HCT116 (cell line): ENCODE results near the gene HCN2. TPM values are rescaled to one million over a fixed set of nuclear protein-coding genes. Genes with fewer than 3 reads are reported as not detected.
A peak's percentile ranks its signal among the peaks of the same experiment; 100 is the strongest.

Source experiments
- ATAC-seq: fragments of 200-7000 bp; cut with Tn5 transposase; 2 replicates; pipeline ENCODE4 v1.9.1; 2020; ENCODE audit warnings: mild to moderate bottlenecking, moderate library complexity
- BruUV-seq: library from RNA; stranded (reverse); fragments of 400-500 nt; replicated peaks from 2 replicates; lab custom pipeline; 2021; lab: Mats Ljungman, UMichigan
- CTCF ChIA-PET: fragments of 300-600 bp; sonication (Branson Sonifier 250); formaldehyde crosslinking; loops from one replicate; lab custom pipeline; 2021; ENCODE audit warnings: antibody characterized with exemption; lab: Charles Lee
- POLR2A ChIA-PET: fragments of 300-600, 350-600 bp; sonication (Branson Sonifier 250); formaldehyde crosslinking; loops from one replicate; lab custom pipeline; 2021; ENCODE audit warnings: antibody characterized with exemption; lab: Charles Lee
- RAD21 ChIA-PET, 2 experiments: fragments of 300-600 bp; sonication (Branson Sonifier 250); formaldehyde crosslinking; loops; one replicate each; lab custom pipeline; 2023; ENCODE audit warnings: low total read pairs in 2 of 2; ENCODE audit not compliant: uncharacterized antibody in 2 of 2, unreplicated experiment in 2 of 2, low non-redundant PET in 1 of 2; lab: Charles Lee
- DNase-seq: peaks from one replicate; pipeline ENCODE4 v3.0.0-alpha.2; 2010; ENCODE audit warnings: low read depth, low spot score
- H2AFZ ChIP-seq: fragments of 200-600 bp; shearing (Covaris generic), sonication (generic); 2 replicates; pipeline ENCODE4 v1.6.1; 2017; ENCODE audit warnings: low read depth, mixed run types, mixed read lengths, antibody characterized with exemption, low read length; ENCODE audit not compliant: poor library complexity, severe bottlenecking
- H3K27ac ChIP-seq: 2 replicates; pipeline ENCODE4 v1.5.1; 2012; ENCODE audit warnings: low read depth, low read length
- H3K27me3 ChIP-seq: fragments of 200-600 bp; sonication (generic); 2 replicates; pipeline ENCODE4 v1.6.1; 2016; ENCODE audit warnings: mixed run types, low read length, mixed read lengths; ENCODE audit not compliant: insufficient read depth
- H3K36me3 ChIP-seq, 2 experiments: fragments of 200-500 bp in 1 of 2; fragments of 200-600 bp in 1 of 2; sonication (Bioruptor generic) in 1 of 2; sonication (generic) in 1 of 2; 2 replicates each; pipeline versions ENCODE4 v1.5.1 to v1.6.1; 2014 to 2016; ENCODE audit warnings: low read length in 2 of 2, inconsistent platforms in 1 of 2, mixed read lengths in 1 of 2, mixed run types in 1 of 2; ENCODE audit not compliant: insufficient read depth in 2 of 2, control insufficient read depth in 1 of 2
- H3K4me1 ChIP-seq, 2 experiments: fragments of 200-600 bp in 1 of 2; sonication (generic) in 1 of 2; 2 replicates each; pipeline versions ENCODE4 v1.5.1 to v1.6.1; 2012 to 2017; ENCODE audit warnings: low read length in 2 of 2, inconsistent platforms in 1 of 2, mild to moderate bottlenecking in 1 of 2, mixed read lengths in 1 of 2, mixed run types in 1 of 2, moderate library complexity in 1 of 2; ENCODE audit not compliant: insufficient read depth in 2 of 2, control insufficient read depth in 1 of 2
- H3K4me2 ChIP-seq: fragments of 200-600 bp; sonication (generic); 2 replicates; pipeline ENCODE4 v1.6.1; 2017; ENCODE audit warnings: mixed run types, low read length, mixed read lengths
- H3K4me3 ChIP-seq, 2 experiments: fragments of 200-600 bp in 1 of 2; sonication (generic) in 1 of 2; replicated peaks in 1 of 2; 2 replicates each; pipeline ENCODE4 v1.5.1; 2011 to 2016; ENCODE audit warnings: low read length in 2 of 2, control low read depth in 1 of 2, low read depth in 1 of 2, mild to moderate bottlenecking in 1 of 2, mixed read lengths in 1 of 2, mixed run types in 1 of 2
- H3K79me2 ChIP-seq: fragments of 200-600 bp; sonication (generic); 2 replicates; pipeline ENCODE4 v1.6.1; 2017; ENCODE audit warnings: mild to moderate bottlenecking, mixed run types, low read length, moderate library complexity, mixed read lengths; ENCODE audit not compliant: insufficient read depth
- H3K9ac ChIP-seq: fragments of 200-600 bp; sonication (generic); 2 replicates; pipeline ENCODE4 v1.6.1; 2016; ENCODE audit warnings: low read length, mixed read lengths
- H3K9me2 ChIP-seq: fragments of 200-600 bp; sonication (generic), shearing (Covaris generic); 2 replicates; pipeline ENCODE4 v1.6.1; 2017; ENCODE audit warnings: mixed run types, mild to moderate bottlenecking, moderate library complexity; ENCODE audit not compliant: insufficient read depth
- H3K9me3 ChIP-seq, 2 experiments: fragments of 200-500 bp in 1 of 2; fragments of 200-600 bp in 1 of 2; sonication (Bioruptor generic) in 1 of 2; sonication (generic) in 1 of 2; 2 replicates each; pipeline ENCODE4 v1.6.1; 2014 to 2017; ENCODE audit warnings: low read length in 2 of 2, mixed read lengths in 2 of 2, inconsistent platforms in 1 of 2, low read depth in 1 of 2, mild to moderate bottlenecking in 1 of 2, mixed run types in 1 of 2, moderate library complexity in 1 of 2; ENCODE audit not compliant: control insufficient read depth in 1 of 2, insufficient read depth in 1 of 2
- H4K20me1 ChIP-seq: fragments of 200-600 bp; sonication (generic), shearing (Covaris generic); 2 replicates; pipeline ENCODE4 v1.6.1; 2017; ENCODE audit warnings: mixed run types, mild to moderate bottlenecking, moderate library complexity; ENCODE audit not compliant: insufficient read depth
- EGR1 ChIP-seq: IDR thresholded peaks from 2 replicates; pipeline ENCODE4 v1.6.1; 2012; ENCODE audit warnings: low read depth
- FOSL1 ChIP-seq: IDR thresholded peaks from 2 replicates; pipeline ENCODE4 v1.6.1; 2012; ENCODE audit warnings: low read depth
- MAX ChIP-seq: IDR thresholded peaks from 2 replicates; pipeline ENCODE4 v1.6.1; 2012
- POLR2A ChIP-seq: IDR thresholded peaks from 2 replicates; pipeline ENCODE4 v1.7.0; 2011; ENCODE audit warnings: borderline replicate concordance; ENCODE audit not compliant: insufficient read depth, insufficient read length; ENCODE audit errors: extremely low read depth
- POLR2AphosphoS5 ChIP-seq: IDR thresholded peaks from 2 replicates; pipeline ENCODE4 v1.6.1; 2011; ENCODE audit warnings: mild to moderate bottlenecking, low read depth, low read length, moderate library complexity
- RAD21 ChIP-seq: IDR thresholded peaks from 2 replicates; pipeline ENCODE4 v1.6.1; 2012; ENCODE audit warnings: low read depth, mild to moderate bottlenecking
- SRF ChIP-seq: IDR thresholded peaks from 2 replicates; pipeline ENCODE4 v1.6.1; 2012; ENCODE audit warnings: low read depth
- ZBTB33 ChIP-seq: IDR thresholded peaks from 2 replicates; pipeline ENCODE4 v1.6.1; 2011; ENCODE audit warnings: mild to moderate bottlenecking, low read length, moderate library complexity; ENCODE audit not compliant: insufficient replicate concordance; ENCODE audit errors: extremely low read depth
- intact Hi-C: fragments of 100-400 bp; cut with micrococcal nuclease; formaldehyde crosslinking; loops from 2 replicates; pipeline ENCODE4 v1.10.0; 2022
- total RNA-seq: library from RNA; stranded (reverse); gene quantifications from one replicate; pipeline ENCODE4 v1.2.1, GENCODE V29; 2021; ENCODE audit not compliant: unreplicated experiment

The HCN2 gene
- total RNA-seq, 1 experiment from 2014 or later: 2.4 TPM

- CTCF ChIA-PET: no interaction called here
- DNase-seq (no peak), ATAC-seq (peak; percentile 68)
- peak overlapping the region; percentile 85 for H3K4me2 ChIP-seq
- no TSS peak for BruUV-seq
- peaks cover 11 to 33% of the 10 kb centered on the region in 2 experiments for H3K36me3 ChIP-seq
- H3K79me2 ChIP-seq: peaks cover 53% of the 10 kb centered on the region
- no peak for TF ChIP-seq POLR2AphosphoS5
- no peak for TF ChIP-seq FOSL1
- peak; percentile 17; the same call in 1 of the 2 replicates for TF ChIP-seq MAX
- TF ChIP-seq EGR1: peak; percentile 41; the same call in 1 of the 2 replicates
- no peak for TF ChIP-seq SRF
- TF ChIP-seq POLR2A: peak; percentile 46
- TF ChIP-seq ZBTB33: no peak
- TF ChIP-seq RAD21: no peak
- H2AFZ ChIP-seq: no peak overlapping the region
- peak overlapping the region; percentile 91 for H3K9ac ChIP-seq
- peak overlapping the region; percentile 85 to 97 for H3K4me3 ChIP-seq
- no peaks in the 10 kb centered on the region for H3K9me2 ChIP-seq
- no peaks in the 10 kb centered on the region for H3K9me3 ChIP-seq
- peak overlapping the region; percentile 83 for H3K27ac ChIP-seq
- intact Hi-C loops: loop anchor here (1.0 kb wide), 1 partner anchor 44 kb away; no protein-coding TSS in a partner anchor
- H3K27me3 ChIP-seq: no peaks in the 10 kb centered on the region
- no peaks in the 10 kb centered on the region for H4K20me1 ChIP-seq
- H3K4me1 ChIP-seq: peaks cover 8 to 16% of the 10 kb centered on the region in 2 experiments; a peak in 2 of 4 replicates
- RAD21 ChIA-PET: interaction anchor here in 1 of 2 experiments (1.2 kb wide), 1 partner anchor 101 kb away, joined by 4 read pairs; the partner anchor contains the start of gene CDC34
- POLR2A ChIA-PET: no interaction called here
These were observed 42.9 kb downstream of the HCN2 start for GRCh38 chr19:632579-633067.
